NCI-H1694 treated with DMSO at 0.1 percent for 48 hours (cell line): Measurements from ENCODE around the gene SPOCK3.
"Not testable (repeated sequence)": the region's sequence is repeated elsewhere in the genome, so short reads cannot be mapped to it uniquely, and the experiment has no call there.

ENCODE experiments used
- DNase-seq: peaks from one replicate; lab custom pipeline; 2025; lab: John Stamatoyannopoulos, UW

Gene SPOCK3

GRCh38 chr4:166957451-166957850 lies 276.8 kb downstream of the SPOCK3 start:
- no peak for DNase-seq

DNA sequence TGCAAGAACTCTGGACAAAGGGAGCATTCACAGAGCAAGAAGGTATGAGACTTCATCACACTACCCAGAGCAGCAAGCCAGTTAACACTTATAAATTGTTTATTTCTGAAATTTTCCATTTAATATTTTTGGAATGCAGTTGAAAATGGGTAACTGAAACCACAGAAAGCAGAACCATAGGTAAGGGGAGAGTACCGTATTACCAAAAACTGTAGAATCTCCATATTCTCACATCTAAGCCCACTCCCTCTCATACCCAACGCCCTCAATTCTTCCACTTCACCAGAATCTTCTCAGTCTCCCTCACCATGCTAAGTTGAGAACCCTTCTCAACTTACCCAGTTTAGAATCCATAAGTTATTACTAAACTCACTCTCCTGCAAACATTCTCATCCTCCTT lies 277.8 kb downstream of the SPOCK3 start:
- DNase-seq, result no peak

- no peak for DNase-seq
Measured at GRCh38 chr4:166941629-166942028, 292.7 kb downstream of the SPOCK3 start.

DNA sequence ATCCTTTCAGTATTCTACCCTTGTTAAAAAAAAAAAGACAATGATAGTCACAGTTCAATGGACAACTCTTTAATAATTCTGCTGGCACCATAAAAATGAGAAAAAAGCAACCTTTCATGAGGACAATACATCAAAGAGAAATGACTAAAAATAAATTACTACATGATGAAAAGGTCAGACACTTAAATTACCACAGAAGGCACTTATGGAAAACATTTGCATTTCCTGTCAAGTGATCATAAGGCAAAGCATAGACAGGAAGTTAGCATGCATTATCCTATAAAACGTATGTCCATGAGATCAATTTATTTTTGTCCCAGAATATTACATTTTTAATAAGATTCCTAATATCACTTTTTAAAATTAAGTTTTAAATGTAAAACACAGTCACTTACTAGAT lies 303.8 kb downstream of the SPOCK3 start:
- DNase-seq, result no peak

DNA sequence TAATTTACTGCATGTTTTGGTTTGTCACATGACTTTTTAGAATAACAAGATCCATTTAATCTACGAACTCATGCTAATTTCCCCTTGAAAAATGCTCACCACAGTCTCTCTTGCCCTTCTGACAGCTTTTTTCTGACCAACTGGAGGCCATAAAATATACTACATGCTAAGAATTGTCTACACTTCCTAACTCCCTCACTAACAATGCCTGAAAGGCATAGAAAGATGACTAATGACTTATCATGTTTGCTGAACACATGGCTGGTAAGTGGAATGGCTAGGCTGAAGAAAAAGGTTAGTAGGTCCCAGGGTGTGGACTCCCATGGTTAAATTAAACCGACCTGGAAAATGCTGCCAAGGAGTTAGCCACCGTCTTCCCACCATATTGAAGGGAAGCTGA lies 309.9 kb downstream of the SPOCK3 start:
- DNase-seq, result no peak

- DNase-seq, result no peak
Measured at GRCh38 chr4:166913926-166914325, 320.4 kb downstream of the SPOCK3 start.

GRCh38 chr4:166903408-166903807 lies 330.9 kb downstream of the SPOCK3 start:
- no peak for DNase-seq

DNA sequence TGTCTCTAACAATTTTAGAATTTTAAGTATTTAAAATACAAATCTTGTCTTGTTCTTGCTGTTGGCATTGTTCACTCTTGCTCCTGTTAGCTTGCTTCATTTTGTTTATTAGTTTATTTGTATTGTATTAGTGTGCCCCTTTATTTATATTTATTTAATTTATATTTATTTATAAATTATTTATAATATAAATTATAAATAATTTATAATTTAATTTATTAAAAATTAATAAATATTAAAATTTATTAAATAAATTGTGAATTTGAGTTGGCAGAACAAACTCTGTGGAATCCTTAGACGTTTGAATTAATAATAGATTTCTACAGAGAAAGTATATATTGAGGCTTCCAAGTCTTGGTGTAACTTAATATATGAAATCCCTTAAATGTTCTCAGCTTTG lies 331.4 kb downstream of the SPOCK3 start:
- DNase-seq, result no peak

- no peak for DNase-seq
Measured at GRCh38 chr4:166896254-166896653, 338.0 kb downstream of the SPOCK3 start.

DNA sequence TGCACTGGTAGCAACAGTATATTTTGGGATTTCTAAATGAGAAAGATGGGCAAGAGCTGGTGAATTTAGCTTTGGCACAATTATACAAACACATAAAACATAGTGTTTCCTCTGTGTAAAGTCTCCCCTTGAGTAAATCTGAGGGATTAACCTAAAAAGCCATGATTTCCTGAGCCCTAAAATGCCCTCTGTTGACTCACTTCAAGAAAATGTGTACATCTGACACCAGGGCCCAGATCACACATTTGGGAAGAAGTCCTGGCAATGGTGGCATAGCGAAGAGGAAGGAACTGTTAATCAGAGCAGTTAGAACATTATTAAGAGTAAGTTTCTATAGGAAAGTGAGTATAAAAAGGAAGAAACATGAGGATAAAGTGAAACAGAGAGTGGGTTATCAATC lies 338.5 kb downstream of the SPOCK3 start:
- DNase-seq, result no peak

GRCh38 chr4:166887457-166887856 lies 346.8 kb downstream of the SPOCK3 start:
- DNase-seq, result no peak

- DNase-seq, result no peak
Measured at GRCh38 chr4:166886718-166887117, 347.6 kb downstream of the SPOCK3 start.

- DNase-seq, result no peak
Measured at GRCh38 chr4:166882221-166882620, 352.1 kb downstream of the SPOCK3 start.

GRCh38 chr4:166875821-166876220 lies 358.5 kb downstream of the SPOCK3 start:
- no peak for DNase-seq

DNA sequence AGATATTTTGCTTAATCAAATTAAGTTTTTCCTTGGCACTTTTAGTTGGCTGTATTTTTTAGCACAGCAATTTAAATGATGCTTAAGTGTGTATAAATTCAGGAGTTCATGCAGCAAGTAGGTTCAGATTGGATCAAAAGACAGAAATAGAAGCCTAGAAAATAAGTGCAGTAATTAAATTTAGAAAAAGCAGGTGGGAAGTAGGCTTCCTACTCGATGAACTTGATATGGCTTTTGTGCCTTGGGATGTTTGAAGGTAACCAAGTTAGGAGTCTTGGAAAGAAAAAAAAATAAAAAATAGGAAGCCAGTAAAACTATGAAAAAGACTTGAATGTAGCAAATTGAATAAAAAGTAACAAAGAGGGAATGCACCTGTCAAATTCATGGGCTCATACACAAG lies 372.3 kb downstream of the SPOCK3 start:
- DNase-seq, result no peak

DNA sequence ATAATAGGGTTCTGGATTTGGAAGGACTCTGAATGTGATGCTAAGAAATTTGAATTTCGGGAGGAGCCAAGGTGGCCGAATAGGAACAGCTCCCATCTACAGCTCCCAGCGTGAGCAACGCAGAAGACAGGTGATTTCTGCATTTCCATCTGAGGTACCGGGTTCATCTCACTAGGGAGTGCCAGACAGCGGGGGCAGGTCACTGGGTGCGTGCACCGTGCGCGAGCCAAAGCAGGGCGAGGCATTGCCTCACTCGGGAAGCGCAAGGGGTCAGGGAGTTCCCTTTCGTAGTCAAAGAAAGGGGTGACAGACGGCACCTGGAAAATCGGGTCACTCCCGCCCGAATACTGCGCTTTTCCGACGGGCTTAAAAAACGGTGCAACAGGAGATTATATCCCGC lies 383.9 kb downstream of the SPOCK3 start:
- not testable (repeated sequence) for DNase-seq

DNA sequence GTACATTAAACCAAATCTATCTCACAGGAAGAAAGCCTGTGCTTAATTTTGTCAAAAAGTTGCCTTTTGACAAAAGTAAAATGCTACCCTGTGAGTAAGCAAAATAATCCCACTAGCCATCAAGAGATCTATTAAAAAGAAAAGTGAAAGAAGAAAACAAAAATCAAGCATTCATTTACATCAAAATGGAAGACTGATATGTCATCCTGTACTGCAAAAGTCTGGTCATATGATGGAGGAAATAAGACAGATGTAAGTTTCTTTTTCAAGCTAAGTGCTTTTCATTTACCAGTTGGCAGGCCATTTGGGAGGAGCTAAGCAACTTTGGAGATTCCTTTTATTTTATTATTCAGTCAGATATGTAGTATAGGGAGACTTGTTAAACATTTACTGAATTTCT lies 387.4 kb downstream of the SPOCK3 start:
- no peak for DNase-seq

DNA sequence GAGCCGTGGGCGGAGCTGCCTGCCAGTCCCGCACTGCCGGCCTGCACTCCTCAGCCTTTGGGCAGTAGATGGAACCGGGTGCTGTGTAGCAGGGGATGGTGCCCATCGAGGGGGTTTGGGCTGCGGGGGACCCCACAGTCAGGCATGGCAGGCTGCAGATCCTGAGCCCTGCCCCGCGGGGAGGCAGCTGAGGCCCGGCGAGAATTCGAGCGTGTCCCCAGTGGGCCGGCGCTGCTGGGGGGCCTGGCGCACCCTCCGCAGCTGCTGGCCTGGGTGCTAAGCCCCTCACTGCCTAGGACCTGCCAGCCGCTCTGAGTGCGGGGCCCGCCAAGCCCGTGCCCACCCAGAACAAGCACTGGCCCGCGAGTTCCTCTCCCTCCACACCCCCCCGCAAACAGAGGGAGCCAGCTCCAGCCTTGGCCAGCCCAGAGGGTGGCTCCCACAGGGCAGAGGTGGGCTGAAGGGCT lies 391.5 kb downstream of the SPOCK3 start:
- no peak for DNase-seq

- no peak for DNase-seq
Measured at GRCh38 chr4:166839615-166840251, 394.6 kb downstream of the SPOCK3 start.

DNA sequence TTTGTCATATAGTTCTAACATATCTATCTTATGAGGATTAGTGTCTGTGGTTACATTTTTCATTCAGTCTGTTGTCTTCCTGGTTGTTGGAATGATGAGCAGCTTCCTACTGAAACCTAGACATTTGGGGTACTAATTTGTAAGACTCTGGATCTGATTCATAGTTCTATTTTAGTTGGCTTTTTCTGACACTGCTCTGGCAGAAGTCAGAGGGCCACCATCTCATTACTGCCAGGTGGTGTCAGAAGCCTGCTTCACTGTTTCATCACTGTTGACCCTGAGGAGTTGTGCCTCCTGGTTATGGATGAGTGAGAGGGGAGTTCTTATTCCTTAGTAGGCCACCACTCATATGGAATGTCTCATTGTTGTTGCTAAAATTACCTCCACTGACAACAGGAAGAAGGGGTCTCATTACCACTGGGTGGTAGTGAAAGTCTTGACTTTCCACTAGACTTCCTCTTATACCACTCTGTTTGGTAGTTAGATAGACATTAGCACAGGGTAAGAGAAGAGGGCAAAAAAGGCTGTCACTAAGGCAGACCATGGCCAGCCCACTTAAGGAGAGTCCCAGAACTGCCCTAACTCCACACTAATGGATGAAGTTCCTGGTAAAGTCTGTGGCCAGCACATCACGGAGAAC lies 395.2 kb downstream of the SPOCK3 start:
- DNase-seq, result no peak

GRCh38 chr4:166836865-166837264 lies 397.4 kb downstream of the SPOCK3 start:
- no peak for DNase-seq

DNA sequence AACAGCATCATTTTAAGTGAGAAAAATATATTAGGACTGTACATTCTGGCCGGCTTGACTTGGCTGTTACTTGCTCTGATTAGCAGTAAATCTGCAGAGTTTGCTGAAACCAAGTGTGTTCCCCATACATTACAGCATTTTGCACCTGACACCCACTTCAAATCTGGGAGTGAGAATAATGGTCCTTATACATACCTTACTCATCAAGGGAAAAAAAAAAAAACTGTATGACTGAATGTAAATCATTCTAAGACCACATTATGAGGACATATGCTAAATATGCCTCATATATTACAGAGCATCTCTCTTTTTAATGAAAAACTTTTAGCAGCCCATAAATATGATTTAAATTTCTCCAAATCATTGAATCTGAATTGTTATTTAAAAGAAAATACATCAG lies 406.7 kb downstream of the SPOCK3 start:
- DNase-seq, result no peak

DNA sequence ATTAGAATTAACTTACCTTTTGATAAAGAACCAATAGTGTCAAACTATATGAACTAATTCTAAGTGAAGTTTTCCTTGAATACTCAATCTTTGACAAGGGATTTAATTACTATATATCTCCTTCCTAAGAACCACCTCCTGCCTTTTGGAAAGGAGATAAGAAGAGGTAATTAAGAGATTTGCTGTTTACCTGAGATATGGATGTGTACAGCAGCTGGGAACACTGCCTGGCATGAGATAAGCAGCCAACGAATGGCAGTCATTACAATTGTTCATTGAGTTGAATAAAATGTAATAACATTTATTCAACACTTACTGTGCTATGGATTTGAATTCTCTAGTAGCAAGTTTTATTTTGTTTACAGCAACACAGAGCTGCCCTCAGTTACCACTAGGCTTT lies 407.1 kb downstream of the SPOCK3 start:
- no peak for DNase-seq

DNA sequence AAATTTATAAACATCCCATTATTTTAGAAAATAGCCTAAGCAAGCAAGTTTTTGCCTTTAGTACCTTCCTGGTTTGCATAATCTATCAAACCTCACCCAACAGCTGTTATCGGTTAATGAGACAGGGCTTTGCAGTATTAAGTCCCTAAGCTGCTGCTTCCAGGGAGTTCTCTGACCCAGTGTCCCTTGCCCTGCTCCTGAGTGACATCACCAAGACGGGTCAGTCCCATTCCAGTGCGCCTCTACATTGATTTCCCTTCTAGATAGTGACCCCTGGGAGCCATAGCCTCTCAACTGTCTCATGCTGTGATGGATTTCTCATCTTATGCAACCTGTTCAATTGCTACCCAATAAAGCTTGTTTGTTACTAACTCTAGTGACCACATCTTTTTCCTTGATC lies 410.4 kb downstream of the SPOCK3 start:
- DNase-seq, result no peak
